WERI-Rb-1 (cell line): ENCODE results near the gene DNLZ.

Experiments
- DNase-seq: peaks from one replicate; pipeline ENCODE4 v3.0.0-alpha.2; 2020
- H3K27ac ChIP-seq: fragments of 250-450 bp; sonication (Bioruptor Pico); 2 replicates; pipeline ENCODE4 v1.5.1; 2020; ENCODE audit warnings: mild to moderate bottlenecking, moderate library complexity
- H3K27me3 ChIP-seq: fragments of 250-450 bp; sonication (Bioruptor Pico); 2 replicates; pipeline ENCODE4 v1.5.1; 2021; ENCODE audit warnings: mild to moderate bottlenecking, low read depth, moderate library complexity; ENCODE audit not compliant: insufficient read depth, severe bottlenecking
- H3K36me3 ChIP-seq: fragments of 250-450 bp; sonication (Bioruptor Pico); 2 replicates; pipeline ENCODE4 v1.5.1; 2020; ENCODE audit warnings: mild to moderate bottlenecking, moderate library complexity
- H3K4me3 ChIP-seq: 2 replicates; pipeline ENCODE4 v1.5.1; 2011; ENCODE audit warnings: low read depth, mild to moderate bottlenecking, control low read depth, low read length
- H3K9me3 ChIP-seq: fragments of 250-450 bp; sonication (Bioruptor Pico); 2 replicates; pipeline ENCODE4 v1.5.1; 2021; ENCODE audit warnings: mild to moderate bottlenecking, moderate library complexity; ENCODE audit not compliant: severe bottlenecking
- TF ChIP-seq, protein P1 (sequence below): IDR thresholded peaks from 2 replicates; pipeline ENCODE4 v1.5.1; 2011; ENCODE audit warnings: low read depth, mild to moderate bottlenecking, control low read depth, inconsistent platforms, low read length

The DNLZ gene

DNA sequence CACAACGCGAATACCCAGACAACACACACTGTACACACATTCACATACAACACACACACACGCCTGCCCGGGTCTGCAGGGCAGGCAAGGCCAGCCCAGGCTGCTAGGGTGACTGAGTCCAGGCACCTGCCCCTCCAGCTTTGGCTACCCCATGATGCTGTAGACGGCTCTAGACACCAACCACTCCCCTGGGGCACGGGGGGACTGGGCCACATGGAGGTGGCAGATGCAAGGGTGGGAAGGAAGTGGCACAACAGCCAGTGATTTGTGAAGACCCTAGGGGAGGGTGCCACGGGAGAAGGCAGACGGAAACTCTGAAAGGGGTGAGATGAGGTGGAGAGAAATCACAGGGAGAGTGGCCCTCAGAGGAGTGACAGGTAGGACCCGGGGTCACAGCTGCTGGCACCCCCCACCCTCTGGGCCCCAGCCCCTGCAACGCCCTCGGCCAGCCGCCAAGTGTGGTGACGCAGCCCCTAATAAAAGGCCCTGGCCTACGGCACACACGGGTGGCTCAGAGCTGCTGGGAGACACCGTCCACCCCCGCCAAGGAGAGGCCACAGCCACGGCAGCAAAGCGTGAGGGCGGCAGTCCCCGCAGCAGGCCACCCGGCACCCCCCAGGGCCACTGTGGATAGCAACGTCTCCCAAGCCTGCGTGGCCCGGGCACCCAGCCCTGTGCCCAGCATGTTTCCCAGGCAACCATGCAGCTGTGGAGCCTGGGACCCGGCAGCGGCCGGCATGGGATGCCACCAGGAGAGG lies 53.1 kb downstream of the DNLZ start:
- no peak overlapping the region for H3K4me3 ChIP-seq
- TF ChIP-seq, protein P1, sequence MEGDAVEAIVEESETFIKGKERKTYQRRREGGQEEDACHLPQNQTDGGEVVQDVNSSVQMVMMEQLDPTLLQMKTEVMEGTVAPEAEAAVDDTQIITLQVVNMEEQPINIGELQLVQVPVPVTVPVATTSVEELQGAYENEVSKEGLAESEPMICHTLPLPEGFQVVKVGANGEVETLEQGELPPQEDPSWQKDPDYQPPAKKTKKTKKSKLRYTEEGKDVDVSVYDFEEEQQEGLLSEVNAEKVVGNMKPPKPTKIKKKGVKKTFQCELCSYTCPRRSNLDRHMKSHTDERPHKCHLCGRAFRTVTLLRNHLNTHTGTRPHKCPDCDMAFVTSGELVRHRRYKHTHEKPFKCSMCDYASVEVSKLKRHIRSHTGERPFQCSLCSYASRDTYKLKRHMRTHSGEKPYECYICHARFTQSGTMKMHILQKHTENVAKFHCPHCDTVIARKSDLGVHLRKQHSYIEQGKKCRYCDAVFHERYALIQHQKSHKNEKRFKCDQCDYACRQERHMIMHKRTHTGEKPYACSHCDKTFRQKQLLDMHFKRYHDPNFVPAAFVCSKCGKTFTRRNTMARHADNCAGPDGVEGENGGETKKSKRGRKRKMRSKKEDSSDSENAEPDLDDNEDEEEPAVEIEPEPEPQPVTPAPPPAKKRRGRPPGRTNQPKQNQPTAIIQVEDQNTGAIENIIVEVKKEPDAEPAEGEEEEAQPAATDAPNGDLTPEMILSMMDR: no peak
- peaks cover 8% of the 10 kb centered on the region for H3K9me3 ChIP-seq
- no peak for DNase-seq
- no peak overlapping the region for H3K27ac ChIP-seq
- H3K36me3 ChIP-seq: no peaks in the 10 kb centered on the region
- H3K27me3 ChIP-seq: no peaks in the 10 kb centered on the region

DNA sequence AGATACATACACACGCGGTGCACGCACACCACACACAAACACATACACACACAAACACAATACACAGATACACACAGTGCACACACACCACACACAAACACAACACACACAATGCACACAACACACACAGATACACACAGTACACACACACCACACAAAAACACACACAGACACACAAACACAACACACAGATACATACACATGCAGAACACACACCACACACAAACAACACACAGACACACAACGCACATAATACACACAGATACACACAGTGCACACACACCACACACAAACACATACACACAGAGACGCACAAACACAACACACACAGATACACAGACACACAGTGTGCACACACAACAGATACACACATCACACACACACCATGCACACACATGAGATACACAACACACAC lies 53.7 kb downstream of the DNLZ start:
- Histone ChIP-seq H3K27me3 (no peaks in the 10 kb centered on the region), H3K27ac (no peak overlapping the region), H3K36me3 (no peaks in the 10 kb centered on the region), H3K9me3 (peaks cover 2% of the 10 kb centered on the region), H3K4me3 (no peak overlapping the region)
- no peak for DNase-seq
- TF ChIP-seq, protein P1: no peak
